Measurements from ENCODE around the gene NAT14.
A peak's percentile ranks its signal among the peaks of the same experiment; 100 is the strongest.

GRCh38 chr19:55461259-55461973 is 23.6 kb upstream of the NAT14 start, which contains the start of gene ISOC2:
- TF ChIP-seq CTCF (IDR thresholded peaks at IDR 0.05 in 4 of 5, conservative IDR thresholded peaks at IDR 0.05 in 1 of 5) (no peak), POLR2A (IDR thresholded peaks at IDR 0.05) (peak; percentile 77 to 82)
